Inflammatory macrophage (primary cell): ENCODE results near the gene MAP3K14.
A peak's percentile ranks its signal among the peaks of the same experiment; 100 is the strongest.
"Not testable (repeated sequence)": the region's sequence is repeated elsewhere in the genome, so short reads cannot be mapped to it uniquely, and the experiment has no call there.

Experiments
- DNase-seq, 2 donors: peaks; one replicate each; pipeline ENCODE4 v3.0.0-alpha.2; 2020 to 2022
- total RNA-seq, 18 experiments: gene quantifications; one replicate each; lab custom pipeline; 2026; ENCODE audit warnings: mixed read lengths in 6 of 18, inconsistent platforms in 2 of 18; lab: John Stamatoyannopoulos, UW

MAP3K14 gene
- total RNA-seq, result 4.8 to 28.1 (median 14.5) reads per million in 18 experiments

DNA sequence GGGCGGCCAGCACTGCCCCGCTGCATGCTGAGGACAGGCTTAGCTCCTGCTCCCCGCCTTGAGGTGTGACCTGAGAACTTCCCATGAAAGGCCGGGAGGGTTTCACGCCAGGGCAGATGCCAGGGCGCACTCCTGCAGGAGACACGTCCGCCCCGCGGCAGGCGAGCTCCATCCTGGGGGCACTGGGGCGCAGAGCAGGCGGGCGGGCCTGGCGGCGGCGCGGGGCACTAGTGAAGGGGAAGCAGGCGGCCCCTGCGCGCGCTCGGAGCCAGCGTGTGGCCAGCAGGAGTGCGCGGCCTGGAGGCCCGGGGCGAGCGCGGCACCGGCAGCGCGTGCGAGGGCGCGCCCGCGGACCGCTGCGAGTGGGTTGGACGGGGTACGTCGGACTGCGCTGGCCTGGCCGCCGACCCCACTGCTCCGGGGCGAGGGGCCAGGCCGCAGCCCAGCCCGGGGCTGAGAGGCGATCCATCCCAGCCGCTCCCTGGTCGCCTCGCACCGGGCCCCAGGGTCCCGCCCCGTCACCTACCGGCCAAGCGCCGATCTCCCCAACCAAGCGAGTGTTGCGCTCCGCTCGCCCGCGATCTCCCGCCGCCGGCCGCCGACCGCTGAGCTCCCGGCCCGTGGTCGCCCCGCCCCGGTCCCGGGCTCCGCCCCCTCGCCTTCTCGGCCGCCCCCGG lies at the start of gene MAP3K14:
MAP3K14 (minus strand) TSS at position 587 of the 677 bp plus-strand sequence. CDS start 26,275 bp downstream, outside the sequence.
- peak; percentile 77 to 85 for DNase-seq

DNA sequence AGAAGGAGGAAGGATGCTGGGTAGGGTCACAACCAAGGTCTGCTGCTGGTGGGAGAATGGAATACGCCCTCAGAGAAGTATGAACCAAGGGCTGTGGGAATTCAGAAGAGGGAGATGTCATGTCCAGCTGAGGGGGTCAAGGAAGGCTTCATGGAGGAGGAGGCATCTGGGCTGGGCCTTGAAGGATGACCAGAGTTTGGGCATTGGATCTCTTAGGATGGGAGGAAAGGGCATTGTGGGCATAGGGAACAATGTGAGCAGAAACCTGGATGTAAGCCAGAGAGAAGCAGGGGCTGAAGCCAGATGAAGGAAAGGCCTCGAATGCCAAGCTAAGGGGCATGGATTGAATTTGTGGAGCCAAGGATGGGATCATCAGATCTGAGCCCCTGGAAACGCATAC lies 49.2 kb upstream of the MAP3K14 start:
- DNase-seq, result no peak

- DNase-seq, result peak in 1 of 2 donors; percentile 27
Measured at GRCh38 chr17:45364531-45365390, 47.9 kb upstream of the MAP3K14 start.

GRCh38 chr17:45363498-45363897 lies 46.7 kb upstream of the MAP3K14 start:
- DNase-seq, result no peak

- no peak for DNase-seq
Measured at GRCh38 chr17:45361976-45362375, 45.2 kb upstream of the MAP3K14 start.

DNA sequence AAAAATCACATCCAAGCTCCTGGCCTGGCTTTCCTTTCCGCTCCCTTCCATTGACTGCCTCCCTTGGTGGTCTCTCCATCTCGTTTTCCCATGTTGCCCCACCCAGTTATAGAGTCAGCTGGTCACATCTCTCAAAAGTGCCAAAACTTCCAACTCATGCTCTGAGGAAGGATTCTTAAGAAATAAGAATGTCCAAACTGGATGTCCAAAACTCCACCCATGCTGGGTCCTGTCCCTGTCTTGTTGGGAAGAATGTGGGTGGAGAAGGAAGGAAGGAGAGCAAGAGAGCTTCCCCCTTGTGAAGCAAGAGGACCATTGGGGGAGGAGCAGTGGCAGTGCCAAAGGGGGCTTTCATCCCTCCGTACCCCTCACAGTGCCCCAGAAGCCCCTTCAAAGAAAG lies 44.6 kb upstream of the MAP3K14 start:
- DNase-seq, result no peak

- DNase-seq, result no peak
Measured at GRCh38 chr17:45357364-45357997, 40.7 kb upstream of the MAP3K14 start.

DNA sequence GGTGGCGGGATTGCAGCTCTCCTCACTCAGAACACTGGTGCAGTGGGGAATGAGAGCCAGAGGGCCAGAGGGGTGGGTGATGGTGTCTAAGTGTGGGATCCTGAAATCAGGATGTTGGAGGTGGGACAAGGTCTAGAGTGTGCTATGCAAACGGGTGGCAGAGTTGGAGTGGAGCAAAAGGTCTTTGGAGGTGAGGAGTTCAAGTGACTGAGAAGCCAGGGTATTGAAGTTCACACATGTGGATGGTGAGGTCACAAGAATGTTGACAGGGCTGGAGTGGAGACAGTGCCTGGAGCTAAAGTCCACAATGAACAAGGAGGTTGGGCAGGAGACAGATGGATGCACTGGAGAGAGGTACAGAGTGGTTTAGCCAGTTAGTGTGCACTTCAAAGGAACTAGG lies 38.3 kb upstream of the MAP3K14 start:
- DNase-seq, result no peak

GRCh38 chr17:45353043-45353442 lies 36.2 kb upstream of the MAP3K14 start:
- DNase-seq, result peak; percentile 60 to 72

- no peak for DNase-seq
Measured at GRCh38 chr17:45351831-45352230, 35.0 kb upstream of the MAP3K14 start.

DNA sequence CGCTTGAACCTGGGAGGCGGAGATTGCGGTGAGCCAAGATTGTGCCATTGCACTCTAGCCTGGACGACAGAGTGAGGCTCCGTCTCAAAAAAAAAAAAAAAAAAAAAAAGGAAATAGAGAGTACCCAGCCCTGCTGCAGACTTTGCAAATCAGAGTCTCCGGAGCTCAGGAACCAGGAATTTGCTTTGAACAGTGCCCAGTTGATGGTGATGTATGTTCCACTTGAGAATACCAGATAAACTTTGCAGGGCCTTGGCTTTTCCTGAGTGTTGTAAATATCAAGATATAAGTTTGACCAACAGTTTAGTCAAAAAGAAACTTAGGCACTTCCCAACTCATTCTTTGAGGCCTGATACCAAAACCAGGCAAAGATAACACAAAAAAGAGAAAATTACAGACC lies 30.6 kb upstream of the MAP3K14 start:
- no peak for DNase-seq

GRCh38 chr17:45346216-45347015 lies 29.6 kb upstream of the MAP3K14 start:
- DNase-seq, result no peak

- DNase-seq, result peak; percentile 36 to 49
Measured at GRCh38 chr17:45345554-45346215, 28.9 kb upstream of the MAP3K14 start.

DNA sequence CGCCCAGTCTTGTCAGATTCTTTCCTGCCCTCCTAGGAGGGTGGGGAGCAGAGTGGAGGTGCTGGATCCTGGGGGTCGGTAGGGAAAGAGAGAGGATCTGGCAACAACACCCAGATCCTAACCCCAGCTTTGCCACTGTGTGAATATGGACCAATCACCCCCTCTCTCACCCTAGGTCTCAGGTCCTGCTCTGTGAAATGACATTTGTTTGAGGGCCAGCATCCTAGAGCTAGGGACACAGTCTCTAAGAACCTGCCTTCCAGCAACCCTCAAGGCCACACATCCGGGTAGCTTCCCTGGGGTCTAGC lies 28.4 kb upstream of the MAP3K14 start:
- DNase-seq, result no peak

GRCh38 chr17:45343967-45344664 lies 27.3 kb upstream of the MAP3K14 start:
- DNase-seq, result not testable (repeated sequence)

GRCh38 chr17:45342871-45343526 lies 26.2 kb upstream of the MAP3K14 start:
- no peak for DNase-seq

DNA sequence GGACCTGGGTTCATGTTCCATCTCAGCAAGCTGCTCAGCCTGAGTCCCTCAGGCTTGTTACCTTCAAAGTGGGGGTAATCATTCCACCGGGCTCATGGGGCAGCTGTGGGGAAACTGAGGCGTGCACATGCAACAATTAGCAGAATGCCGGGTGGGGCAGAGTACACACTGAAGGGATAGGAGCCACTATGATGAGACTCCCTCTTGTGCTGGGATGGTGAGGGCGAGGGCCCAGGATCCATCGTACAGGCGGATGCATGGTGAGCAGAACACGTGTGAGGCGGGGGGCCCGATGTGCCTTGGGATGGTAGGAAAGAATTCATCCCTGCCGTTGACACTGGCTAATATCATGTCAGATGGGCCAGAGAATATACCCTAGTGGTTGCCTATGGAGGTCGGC lies 25.5 kb upstream of the MAP3K14 start:
- DNase-seq, result no peak

DNA sequence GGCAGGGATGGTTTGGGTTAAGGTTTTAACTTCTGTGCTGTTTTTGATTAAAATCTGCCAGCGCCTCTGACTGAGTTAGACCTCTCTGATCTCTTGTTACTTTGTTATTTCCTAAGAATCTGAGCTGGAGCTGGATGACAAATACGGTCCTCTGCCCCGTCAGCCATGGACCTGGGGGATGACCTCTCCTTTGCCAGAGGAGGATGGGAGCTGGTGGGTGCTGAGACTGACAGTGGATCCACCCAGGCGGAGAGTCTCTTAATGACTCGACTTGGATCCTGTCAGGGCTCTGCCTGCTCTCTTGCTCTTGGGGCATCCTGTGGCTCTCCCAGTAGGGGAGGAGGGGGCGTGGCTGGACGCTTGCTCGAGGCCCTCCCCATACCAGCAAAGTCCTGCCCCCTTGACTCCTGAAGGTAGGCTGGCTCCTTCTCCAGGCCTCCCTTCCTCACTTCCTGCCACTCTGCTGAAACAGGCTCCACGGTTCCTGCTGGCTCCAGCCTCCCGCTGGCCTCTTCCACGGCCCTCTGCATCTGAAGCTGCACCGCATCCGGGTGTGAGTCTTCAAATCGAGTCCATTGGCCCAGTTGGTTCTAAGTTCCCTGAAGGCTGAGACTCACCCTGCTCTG lies 24.8 kb upstream of the MAP3K14 start:
- no peak for DNase-seq

- no peak for DNase-seq
Measured at GRCh38 chr17:45339646-45340605, 23.1 kb upstream of the MAP3K14 start.
